ENCODE results near the gene ARHGEF7. TPM values are rescaled to one million over a fixed set of nuclear protein-coding genes. Genes with fewer than 3 reads are reported as not detected.

ARHGEF7 gene
- total RNA-seq, 1 donor from 2014 or later, result 86.5 TPM

DNA sequence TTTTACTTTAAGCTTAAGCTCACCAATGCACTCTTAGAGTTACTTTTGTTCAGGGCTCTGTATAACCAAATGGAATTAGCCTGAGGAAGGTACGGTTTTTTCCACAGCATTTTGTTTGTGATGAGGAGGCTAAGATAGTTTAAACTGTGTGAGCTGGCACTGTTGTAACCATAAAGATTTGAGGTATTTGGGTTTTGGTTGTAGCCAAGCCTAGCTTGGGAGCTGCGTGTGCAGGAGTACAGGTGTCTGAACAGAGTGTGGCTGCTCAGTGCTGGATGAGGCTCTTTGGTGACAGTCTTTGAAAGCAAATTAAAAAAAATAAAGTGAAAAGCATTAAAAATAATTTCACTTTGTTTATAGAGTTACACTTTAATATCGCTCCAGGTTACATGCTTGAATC is 56.0 kb downstream of the ARHGEF7 start:
- Mint-ChIP-seq H3K36me3 (ENCODE audit: insufficient read depth) (peaks cover 13% of the 10 kb centered on the region), H3K4me3 (ENCODE audit: low read depth) (no peak overlapping the region), H3K9me3 (ENCODE audit: low read depth) (peaks cover 3% of the 10 kb centered on the region)

DNA sequence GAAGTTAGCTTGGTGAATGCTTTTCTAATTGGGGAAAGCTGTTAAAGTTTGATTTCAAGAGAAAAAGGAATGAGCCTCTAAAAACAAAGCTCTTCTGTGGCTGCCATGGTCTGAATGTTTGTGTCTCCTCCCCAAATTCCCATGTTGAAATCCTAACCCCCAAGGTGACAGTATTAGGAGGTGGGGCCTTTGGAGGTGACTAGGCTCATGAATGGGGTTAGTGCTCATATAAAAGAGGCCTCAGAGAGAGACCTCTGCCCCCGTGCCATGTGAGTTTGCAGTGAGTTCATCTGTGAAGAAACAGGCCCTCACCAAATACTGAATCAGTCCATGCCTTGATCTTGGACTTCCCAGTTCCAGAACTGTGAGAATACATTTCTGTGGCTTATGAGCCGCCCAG is 56.5 kb downstream of the ARHGEF7 start:
- no peak for DNase-seq (ENCODE audit: low spot score, unreplicated experiment)
- Mint-ChIP-seq H3K27me3 (no peaks in the 10 kb centered on the region), H3K27ac (peak overlapping the region; percentile 67), H3K36me3 (ENCODE audit: insufficient read depth) (peaks cover 13% of the 10 kb centered on the region), H3K9me3 (ENCODE audit: low read depth) (peaks cover 3% of the 10 kb centered on the region), H3K4me1 (ENCODE audit: low read depth) (peaks cover 13% of the 10 kb centered on the region), H3K4me3 (ENCODE audit: low read depth) (no peak overlapping the region)
- TF ChIP-seq, protein P1, sequence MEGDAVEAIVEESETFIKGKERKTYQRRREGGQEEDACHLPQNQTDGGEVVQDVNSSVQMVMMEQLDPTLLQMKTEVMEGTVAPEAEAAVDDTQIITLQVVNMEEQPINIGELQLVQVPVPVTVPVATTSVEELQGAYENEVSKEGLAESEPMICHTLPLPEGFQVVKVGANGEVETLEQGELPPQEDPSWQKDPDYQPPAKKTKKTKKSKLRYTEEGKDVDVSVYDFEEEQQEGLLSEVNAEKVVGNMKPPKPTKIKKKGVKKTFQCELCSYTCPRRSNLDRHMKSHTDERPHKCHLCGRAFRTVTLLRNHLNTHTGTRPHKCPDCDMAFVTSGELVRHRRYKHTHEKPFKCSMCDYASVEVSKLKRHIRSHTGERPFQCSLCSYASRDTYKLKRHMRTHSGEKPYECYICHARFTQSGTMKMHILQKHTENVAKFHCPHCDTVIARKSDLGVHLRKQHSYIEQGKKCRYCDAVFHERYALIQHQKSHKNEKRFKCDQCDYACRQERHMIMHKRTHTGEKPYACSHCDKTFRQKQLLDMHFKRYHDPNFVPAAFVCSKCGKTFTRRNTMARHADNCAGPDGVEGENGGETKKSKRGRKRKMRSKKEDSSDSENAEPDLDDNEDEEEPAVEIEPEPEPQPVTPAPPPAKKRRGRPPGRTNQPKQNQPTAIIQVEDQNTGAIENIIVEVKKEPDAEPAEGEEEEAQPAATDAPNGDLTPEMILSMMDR (IDR thresholded peaks at IDR 0.05; ENCODE audit: unreplicated experiment), result no peak

More for the DNA sequence above, 56.0 kb downstream of the ARHGEF7 start:
- DNase-seq (ENCODE audit: low spot score, unreplicated experiment), result no peak
- Mint-ChIP-seq H3K27ac (no peak overlapping the region), H3K27me3 (no peaks in the 10 kb centered on the region), H3K4me1 (ENCODE audit: low read depth) (peaks cover 18% of the 10 kb centered on the region)
- TF ChIP-seq, protein P1 (IDR thresholded peaks at IDR 0.05; ENCODE audit: unreplicated experiment), result no peak

DNA sequence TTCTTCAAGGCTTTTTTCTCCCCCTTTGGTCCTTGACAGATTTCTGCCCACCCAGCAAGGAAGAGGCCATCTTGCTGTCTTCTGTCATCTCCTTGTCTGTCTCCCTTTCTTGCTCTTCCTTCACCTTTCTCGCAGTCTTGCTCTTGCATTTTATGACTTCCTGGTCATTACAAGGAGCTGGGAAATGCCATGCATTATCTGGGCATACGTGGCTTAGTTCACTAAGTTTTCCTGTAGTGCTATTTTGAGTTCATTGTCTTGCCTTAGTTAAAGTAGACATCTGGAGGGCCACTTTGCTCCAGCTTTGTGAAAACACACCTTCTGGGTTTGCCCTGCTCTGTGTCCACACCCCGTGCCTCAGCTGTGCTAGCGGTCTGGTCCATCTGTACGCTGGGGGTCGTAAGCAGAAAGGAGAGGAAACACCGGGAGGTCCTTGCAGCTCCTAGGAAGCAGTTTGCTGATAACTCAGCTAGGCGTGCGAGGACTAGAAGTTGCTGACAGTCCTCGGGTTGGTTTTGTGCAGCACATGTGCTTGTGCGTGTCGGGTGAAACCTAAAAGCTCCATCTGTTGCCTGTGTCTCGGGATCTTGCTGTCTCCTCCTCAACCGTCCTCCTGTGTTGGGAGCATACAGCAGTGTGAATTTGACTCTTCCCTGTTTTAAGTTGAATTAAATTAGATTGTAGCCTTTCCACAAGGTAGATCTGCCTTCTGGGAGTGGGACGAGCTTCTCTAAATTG is 59.4 kb downstream of the ARHGEF7 start:
- TF ChIP-seq, protein P1 (IDR thresholded peaks at IDR 0.05; ENCODE audit: unreplicated experiment), result no peak
- Mint-ChIP-seq H3K4me1 (ENCODE audit: low read depth) (peaks cover 5% of the 10 kb centered on the region), H3K36me3 (ENCODE audit: insufficient read depth) (peaks cover 6% of the 10 kb centered on the region), H3K9me3 (ENCODE audit: low read depth) (no peaks in the 10 kb centered on the region), H3K4me3 (ENCODE audit: low read depth) (no peak overlapping the region), H3K27ac (peak overlapping the region; percentile 19), H3K27me3 (no peaks in the 10 kb centered on the region)
- no peak for DNase-seq (ENCODE audit: low spot score, unreplicated experiment)

DNA sequence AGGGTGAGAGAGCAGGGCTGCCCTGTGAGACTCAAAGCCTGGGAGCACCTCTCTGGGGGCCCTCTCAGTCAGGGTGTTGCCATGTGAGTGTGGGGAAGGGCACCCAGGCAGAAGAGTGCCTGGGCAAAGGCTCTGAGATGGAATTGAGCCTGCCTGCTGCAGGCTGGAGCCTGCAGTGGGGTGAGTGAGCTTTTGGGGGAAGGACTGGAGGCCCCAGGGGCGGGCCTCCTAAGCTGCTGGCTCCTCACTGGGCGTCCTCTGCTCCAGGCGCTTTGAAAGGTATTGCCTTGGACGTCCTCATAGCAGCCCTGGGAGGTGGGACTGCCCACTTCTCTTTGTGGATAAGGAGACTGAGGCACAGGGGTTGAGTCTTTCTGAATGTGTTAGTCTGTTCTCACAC is 60.3 kb downstream of the ARHGEF7 start:
- TF ChIP-seq, protein P1 (IDR thresholded peaks at IDR 0.05; ENCODE audit: unreplicated experiment), result no peak
- Mint-ChIP-seq H3K27ac (peak overlapping the region; percentile 49), H3K27me3 (no peaks in the 10 kb centered on the region), H3K9me3 (ENCODE audit: low read depth) (no peaks in the 10 kb centered on the region), H3K4me3 (ENCODE audit: low read depth) (no peak overlapping the region), H3K36me3 (ENCODE audit: insufficient read depth) (peaks cover 3% of the 10 kb centered on the region), H3K4me1 (ENCODE audit: low read depth) (peaks cover 5% of the 10 kb centered on the region)
- no peak for DNase-seq (ENCODE audit: low spot score, unreplicated experiment)

DNA sequence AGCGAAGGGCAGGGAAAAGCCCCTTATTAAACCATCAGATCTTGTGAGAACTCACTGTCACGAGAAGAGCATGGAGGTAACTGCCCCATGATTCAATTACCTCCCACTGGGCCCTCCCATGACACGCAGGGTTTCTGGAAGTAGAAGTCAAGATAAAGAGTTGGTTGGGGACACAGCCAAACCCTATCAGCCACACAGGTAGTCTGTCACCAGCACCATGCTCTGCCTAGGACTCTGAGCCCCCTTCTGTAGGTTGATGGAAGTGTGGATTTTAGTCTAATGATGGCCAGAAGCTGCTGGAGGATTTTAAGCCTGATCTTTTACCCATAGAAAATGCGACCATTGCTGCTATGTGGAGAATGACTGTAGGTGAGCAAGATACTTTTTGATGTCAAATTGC is 60.8 kb downstream of the ARHGEF7 start:
- no peak for DNase-seq (ENCODE audit: low spot score, unreplicated experiment)
- Mint-ChIP-seq H3K4me3 (ENCODE audit: low read depth) (no peak overlapping the region), H3K9me3 (ENCODE audit: low read depth) (no peaks in the 10 kb centered on the region), H3K27me3 (no peaks in the 10 kb centered on the region), H3K36me3 (ENCODE audit: insufficient read depth) (peaks cover 3% of the 10 kb centered on the region), H3K4me1 (ENCODE audit: low read depth) (peaks cover 5% of the 10 kb centered on the region), H3K27ac (peak overlapping the region; percentile 49)
- TF ChIP-seq, protein P1 (IDR thresholded peaks at IDR 0.05; ENCODE audit: unreplicated experiment), result no peak

Data from progenitor cell of endocrine pancreas (in vitro differentiated cells).